ENCODE data around the gene SLC33A1. TPM values are rescaled to one million over a fixed set of nuclear protein-coding genes. Genes with fewer than 3 reads are reported as not detected.
"Not testable (repeated sequence)": the region's sequence is repeated elsewhere in the genome, so short reads cannot be mapped to it uniquely, and the experiment has no call there.

Gene SLC33A1
- polyA plus RNA-seq, 1 donor = 13.6 TPM

DNA sequence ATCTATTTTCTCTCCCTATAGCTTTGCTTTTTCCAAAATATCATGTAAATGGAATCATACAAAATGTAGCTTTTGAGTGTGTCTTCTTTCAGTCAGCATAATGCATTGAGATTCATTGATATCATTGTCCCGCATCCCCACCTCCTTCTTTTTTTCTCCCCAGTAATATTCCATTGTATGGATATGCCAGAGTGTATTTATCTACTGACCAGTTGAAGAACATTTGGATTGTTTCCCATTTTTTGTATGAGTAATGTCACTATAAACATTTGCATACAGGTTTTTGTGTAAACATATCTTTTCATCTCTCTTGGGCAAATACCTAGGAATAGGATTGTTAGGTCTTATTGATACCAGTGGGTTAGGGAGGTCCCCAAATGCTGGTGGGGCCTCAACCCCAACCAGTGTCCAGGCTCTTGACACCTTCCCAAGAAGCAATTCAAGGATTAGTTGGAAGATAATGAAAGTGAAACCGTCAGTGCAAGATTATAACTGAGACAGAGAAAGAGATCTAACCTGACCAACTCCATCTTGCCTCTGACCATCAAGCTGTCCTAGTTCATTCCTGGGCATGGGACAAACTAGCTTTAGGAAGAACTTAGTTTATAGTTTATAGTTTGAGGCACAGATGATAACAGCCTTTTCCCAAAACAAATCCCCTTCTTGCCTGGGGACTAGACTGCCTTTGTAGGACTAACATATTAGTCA is 7.4 kb upstream of the SLC33A1 start:
- DNase-seq = no peak

- DNase-seq = not testable (repeated sequence)
Measured at GRCh38 chr3:155860424-155860823, 6.2 kb upstream of the SLC33A1 start.

GRCh38 chr3:155859859-155860258 is 5.6 kb upstream of the SLC33A1 start:
- peak; percentile 21 for DNase-seq

DNA sequence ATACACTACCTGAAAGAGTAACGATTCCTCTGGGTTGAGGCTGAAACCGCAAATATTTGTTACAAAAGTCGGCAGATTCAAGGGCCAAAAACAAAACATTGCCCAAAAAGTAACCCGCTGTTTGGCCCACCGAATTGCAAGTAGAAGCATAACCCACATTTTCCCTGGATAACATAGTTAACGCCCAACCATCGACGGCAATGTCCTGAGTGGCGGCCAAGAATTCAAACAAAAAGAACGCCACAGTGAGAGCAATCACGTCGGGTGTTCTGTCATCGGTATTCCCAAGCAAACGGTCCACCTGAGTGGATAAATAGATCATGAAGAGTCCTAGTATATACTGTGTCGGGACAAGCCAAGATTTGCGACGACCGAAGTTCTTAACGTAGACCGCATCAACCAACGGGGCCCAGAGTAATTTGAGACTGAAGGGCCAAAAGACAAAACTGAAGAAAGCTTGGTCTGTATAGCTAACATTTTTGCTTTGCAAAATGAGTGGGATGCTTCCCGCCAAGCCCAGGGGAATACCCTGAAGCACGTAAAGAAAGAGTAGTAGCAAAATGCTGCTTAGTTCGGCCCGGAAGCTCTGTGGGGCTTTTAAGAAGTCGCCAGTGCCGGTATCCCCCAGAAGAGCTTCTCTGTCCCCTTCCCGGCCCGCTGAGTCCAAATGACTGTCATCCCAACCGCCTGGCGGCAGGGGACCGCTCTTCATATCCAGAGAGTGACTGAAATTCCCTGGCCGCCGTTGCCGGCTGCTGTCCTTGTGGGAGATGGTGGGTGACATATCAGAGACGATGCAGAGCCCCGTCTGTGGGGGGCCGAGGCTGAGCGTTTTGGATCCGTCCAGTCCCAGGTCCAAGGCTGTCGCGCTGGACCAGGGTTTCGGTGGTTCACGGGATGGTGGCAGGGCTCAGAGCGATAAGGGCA is 750 bp downstream of the SLC33A1 start:
- DNase-seq = no peak

- DNase-seq = no peak
Measured at GRCh38 chr3:155852341-155852740, 1.9 kb downstream of the SLC33A1 start.

DNA sequence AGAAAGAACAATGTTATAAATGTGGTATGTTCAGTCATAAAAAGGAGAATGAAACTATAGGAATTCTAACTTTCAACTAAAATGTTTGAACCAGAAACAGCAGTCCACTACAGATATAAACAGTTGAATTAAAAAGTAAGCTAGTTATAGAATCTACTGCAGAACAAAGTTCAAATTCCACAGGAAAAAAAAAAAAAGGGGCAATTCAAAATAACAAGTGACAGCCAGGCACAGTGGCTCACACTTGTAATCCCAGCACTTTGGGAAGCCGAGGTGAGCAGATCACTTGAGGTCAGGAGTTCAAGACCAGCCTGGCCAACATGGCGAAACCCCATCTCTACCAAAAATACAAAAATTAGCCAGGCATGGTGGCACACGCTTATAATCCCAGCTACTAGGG is 4.8 kb downstream of the SLC33A1 start:
- DNase-seq = not testable (repeated sequence)

- DNase-seq = no peak
Measured at GRCh38 chr3:155847993-155848392, 6.2 kb downstream of the SLC33A1 start.

DNA sequence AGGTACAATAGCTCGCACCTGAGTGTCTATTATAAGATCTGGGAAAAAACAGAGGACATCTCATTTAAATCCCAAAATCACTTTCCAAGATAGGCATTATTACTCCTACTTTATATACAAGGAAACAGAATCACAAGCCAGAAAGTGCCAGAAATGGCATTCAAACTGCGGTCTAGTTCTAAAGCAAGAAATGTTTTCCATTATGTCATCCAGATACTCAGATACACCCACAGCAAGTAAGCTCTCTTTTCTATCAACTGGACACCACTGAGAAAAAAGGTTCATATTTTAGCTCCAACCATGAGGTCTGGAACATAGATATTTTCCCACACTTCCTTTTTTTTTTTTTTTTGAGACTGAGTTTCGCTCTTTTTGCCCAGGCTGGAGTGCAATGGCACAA is 8.1 kb downstream of the SLC33A1 start:
- no peak for DNase-seq

GRCh38 chr3:155843569-155843968 is 10.7 kb downstream of the SLC33A1 start:
- no peak for DNase-seq

DNA sequence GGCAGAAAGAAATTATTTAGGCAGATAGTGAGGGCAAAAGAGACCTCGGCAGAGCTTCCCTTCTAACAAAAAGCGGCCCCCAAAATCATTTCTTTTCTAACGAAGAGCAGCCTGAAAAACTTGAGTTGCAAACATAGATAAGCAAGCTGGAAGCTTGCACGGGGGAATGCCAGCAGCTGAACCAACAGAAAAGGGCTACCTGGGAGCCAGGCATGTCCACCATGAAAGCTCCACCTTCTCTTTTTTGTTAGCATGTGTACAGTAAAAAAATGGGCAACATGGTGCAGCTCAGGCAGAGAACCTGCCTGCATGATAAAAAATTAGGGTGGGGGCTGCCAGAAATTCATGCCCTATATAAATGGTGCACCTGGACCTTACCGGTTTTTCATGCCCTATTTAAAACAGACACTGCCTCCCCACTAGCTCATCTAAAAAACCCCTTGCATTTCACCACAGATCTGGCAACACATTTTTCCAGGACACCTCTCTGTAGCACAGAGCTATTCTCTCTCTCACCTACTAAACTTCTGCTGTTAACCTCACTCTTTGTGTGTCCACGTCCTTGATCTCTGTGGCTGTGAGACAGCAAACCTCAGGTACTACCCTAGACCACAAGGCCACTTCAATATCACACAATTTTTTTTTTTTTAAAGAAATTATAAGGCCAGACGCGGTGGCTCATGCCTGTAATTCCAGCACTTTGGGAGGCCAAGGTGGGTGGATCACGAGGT is 18.7 kb downstream of the SLC33A1 start:
- DNase-seq = no peak

- DNase-seq = not testable (repeated sequence)
Measured at GRCh38 chr3:155828490-155829098, 25.6 kb downstream of the SLC33A1 start.

- no peak for DNase-seq
Measured at GRCh38 chr3:155815030-155815545, 39.1 kb downstream of the SLC33A1 start.

DNA sequence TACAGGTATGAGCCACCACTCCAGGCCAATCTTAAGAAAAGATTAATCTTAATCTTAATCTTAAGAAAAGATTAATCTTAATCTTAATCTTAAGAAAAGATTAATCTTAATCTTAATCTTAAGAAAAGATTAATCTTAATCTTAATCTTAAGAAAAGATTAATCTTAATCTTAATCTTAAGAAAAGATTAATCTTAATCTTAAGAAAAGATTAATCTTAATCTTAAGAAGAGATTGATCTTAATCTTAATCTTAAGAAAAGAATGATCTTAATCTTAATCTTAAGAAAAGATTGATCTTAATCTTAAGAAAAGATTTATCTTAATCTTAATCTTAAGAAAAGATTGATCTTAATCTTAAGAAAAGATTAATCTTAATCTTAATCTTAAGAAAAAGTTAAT is 41.0 kb downstream of the SLC33A1 start:
- not testable (repeated sequence) for DNase-seq

- DNase-seq = no peak
Measured at GRCh38 chr3:155809181-155809580, 45.0 kb downstream of the SLC33A1 start.

DNA sequence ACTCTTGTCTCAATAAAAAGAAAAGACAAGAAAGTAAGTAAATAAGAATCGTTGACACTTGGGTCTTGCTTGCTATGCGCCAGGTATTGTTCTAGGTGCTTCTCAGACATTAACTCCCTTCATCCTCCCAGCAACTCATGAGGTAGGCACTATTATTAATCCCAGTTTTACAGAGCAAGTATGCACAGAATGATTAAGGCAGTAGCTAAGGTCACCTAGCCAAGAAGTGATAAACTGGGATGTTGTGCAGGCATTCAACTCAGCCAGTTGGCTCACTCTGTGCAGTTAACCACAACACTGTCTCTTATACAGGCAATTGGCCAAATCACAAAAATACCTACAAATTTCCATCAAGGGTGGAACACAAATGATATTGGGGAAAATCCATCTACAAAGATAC is 46.4 kb downstream of the SLC33A1 start:
- DNase-seq = no peak

- DNase-seq = peak; percentile 76
Measured at GRCh38 chr3:155805802-155806618, 48.2 kb downstream of the SLC33A1 start, which contains the start of gene C3orf33. Gene C3orf33, minus strand, starts transcription at chr3:155806278. Its CDS starts 26 bp downstream, at chr3:155806252.

DNA sequence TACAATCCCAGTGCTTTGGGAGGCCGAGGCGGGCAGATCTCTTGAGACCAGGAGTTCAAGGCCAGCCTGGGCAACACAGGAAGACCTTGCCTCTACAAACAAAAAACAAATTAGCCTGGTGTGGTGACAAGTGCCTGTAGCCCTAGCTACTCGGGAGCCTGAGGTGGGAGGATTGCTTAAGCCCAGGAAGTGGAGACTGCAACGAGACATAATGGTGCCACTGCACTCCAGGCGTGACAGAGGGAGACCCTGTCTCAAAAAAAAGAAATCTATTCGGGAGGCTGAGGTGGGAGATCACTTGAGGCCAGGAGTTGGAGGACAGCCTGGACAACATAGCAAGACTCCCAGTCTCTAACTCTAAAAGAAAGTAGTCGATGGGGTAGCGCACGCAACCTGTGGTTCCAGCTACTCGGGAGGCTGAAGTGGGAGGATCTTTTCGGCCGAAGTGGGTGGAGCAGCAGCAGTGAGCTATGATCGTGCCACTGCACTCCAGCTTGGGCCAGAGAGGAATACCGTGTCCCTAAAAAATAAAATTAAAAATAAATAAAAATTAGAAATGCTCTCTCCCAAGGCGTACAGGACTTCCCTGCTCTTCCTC is 48.9 kb downstream of the SLC33A1 start:
- no peak for DNase-seq

DNA sequence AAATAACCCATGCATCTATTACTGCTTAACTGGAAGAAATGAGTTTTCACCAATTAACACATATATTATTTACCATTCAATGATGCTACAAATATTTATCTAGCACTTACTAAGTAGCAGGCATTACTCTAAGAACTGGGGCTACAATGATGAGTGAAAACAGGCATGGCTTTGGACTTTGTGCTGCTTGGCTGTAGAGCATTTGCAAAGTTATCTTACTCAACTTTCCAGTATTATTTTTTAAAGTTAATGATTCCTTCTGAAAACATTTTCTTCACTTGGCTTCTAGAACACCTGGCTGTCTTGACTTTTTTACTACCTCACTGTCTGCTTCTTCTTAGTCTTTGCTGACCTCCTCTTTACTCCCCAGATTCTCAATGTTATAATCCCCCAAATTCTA is 49.9 kb downstream of the SLC33A1 start:
- DNase-seq = no peak

- DNase-seq = no peak
Measured at GRCh38 chr3:155792532-155792931, 61.7 kb downstream of the SLC33A1 start.

DNA sequence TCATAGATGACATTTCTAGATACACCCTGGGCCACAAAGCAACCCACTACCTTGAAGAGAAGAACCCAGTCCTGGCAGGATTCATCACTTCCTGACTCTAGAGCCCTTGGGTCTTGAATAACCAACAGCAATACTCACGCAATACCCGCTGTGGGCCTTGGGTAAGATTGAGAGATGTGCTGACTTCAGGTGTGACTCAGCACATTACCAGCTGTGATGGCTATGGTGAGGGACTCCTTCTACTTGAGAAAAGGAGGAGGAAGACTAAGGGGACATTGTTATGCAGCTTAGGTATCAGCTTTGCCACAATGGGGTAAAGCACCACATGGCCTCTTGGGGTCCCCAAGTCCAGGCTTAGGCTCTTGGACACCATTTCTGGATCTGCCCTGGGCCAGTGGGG is 63.0 kb downstream of the SLC33A1 start:
- DNase-seq = no peak

All from hindlimb muscle (tissue), 1 donor.